ENCODE results near the gene IFT27.

Gene IFT27

GRCh38 chr22:36814801-36815200, 38.9 kb upstream of the IFT27 start:
- H3K4me1 Mint-ChIP-seq: peaks cover 27% of the 10 kb centered on the region
- TF ChIP-seq CTCF (IDR thresholded peaks at IDR 0.05; ENCODE audit: unreplicated experiment in 3 of 3): no peak
- no peaks in the 10 kb centered on the region for H3K9me3 Mint-ChIP-seq
- peak overlapping the region; percentile 24 to 46 (median 36) for H3K4me3 Mint-ChIP-seq
- peaks cover 86% of the 10 kb centered on the region for H3K27me3 Mint-ChIP-seq (ENCODE audit: low read depth)
- no peaks in the 10 kb centered on the region for H3K36me3 Mint-ChIP-seq (ENCODE audit: low read depth)
- no peak overlapping the region for H3K27ac Mint-ChIP-seq

GRCh38 chr22:36811094-36811800, 35.3 kb upstream of the IFT27 start:
- Mint-ChIP-seq H3K4me1 (peaks cover 13% of the 10 kb centered on the region), H3K27ac (no peak overlapping the region), H3K4me3 (no peak overlapping the region), H3K36me3 (ENCODE audit: low read depth) (no peaks in the 10 kb centered on the region), H3K27me3 (ENCODE audit: low read depth) (peaks cover 73% of the 10 kb centered on the region), H3K9me3 (no peaks in the 10 kb centered on the region)
- TF ChIP-seq CTCF (IDR thresholded peaks at IDR 0.05; ENCODE audit: unreplicated experiment in 3 of 3): no peak

GRCh38 chr22:36809351-36809750, 33.4 kb upstream of the IFT27 start:
- no peak overlapping the region for H3K4me3 Mint-ChIP-seq
- H3K9me3 Mint-ChIP-seq: no peaks in the 10 kb centered on the region
- H3K36me3 Mint-ChIP-seq (ENCODE audit: low read depth): no peaks in the 10 kb centered on the region
- H3K27me3 Mint-ChIP-seq (ENCODE audit: low read depth): peaks cover 55% of the 10 kb centered on the region
- no peak for TF ChIP-seq CTCF (IDR thresholded peaks at IDR 0.05; ENCODE audit: unreplicated experiment in 3 of 3)
- peaks cover 7% of the 10 kb centered on the region for H3K4me1 Mint-ChIP-seq
- H3K27ac Mint-ChIP-seq: no peak overlapping the region

- Mint-ChIP-seq H3K27ac (no peak overlapping the region), H3K36me3 (ENCODE audit: low read depth) (no peaks in the 10 kb centered on the region), H3K4me3 (no peak overlapping the region), H3K4me1 (peaks cover 7% of the 10 kb centered on the region), H3K9me3 (no peaks in the 10 kb centered on the region), H3K27me3 (ENCODE audit: low read depth) (peaks cover 53% of the 10 kb centered on the region)
- no peak for TF ChIP-seq CTCF (IDR thresholded peaks at IDR 0.05; ENCODE audit: unreplicated experiment in 3 of 3)
Observed at GRCh38 chr22:36808721-36809344, 32.9 kb upstream of the IFT27 start.

GRCh38 chr22:36807627-36808026, 31.7 kb upstream of the IFT27 start:
- Mint-ChIP-seq H3K27me3 (ENCODE audit: low read depth) (peaks cover 48% of the 10 kb centered on the region), H3K27ac (no peak overlapping the region), H3K9me3 (no peaks in the 10 kb centered on the region), H3K4me1 (peaks cover 7% of the 10 kb centered on the region), H3K36me3 (ENCODE audit: low read depth) (no peaks in the 10 kb centered on the region), H3K4me3 (no peak overlapping the region)
- TF ChIP-seq CTCF (IDR thresholded peaks at IDR 0.05; ENCODE audit: unreplicated experiment in 3 of 3): no peak

- Mint-ChIP-seq H3K4me1 (peaks cover 7% of the 10 kb centered on the region), H3K4me3 (no peak overlapping the region), H3K27ac (peak overlapping the region in 1 of 3 experiments; percentile 34), H3K27me3 (ENCODE audit: low read depth) (peaks cover 45% of the 10 kb centered on the region), H3K9me3 (no peaks in the 10 kb centered on the region), H3K36me3 (ENCODE audit: low read depth) (no peaks in the 10 kb centered on the region)
- TF ChIP-seq CTCF (IDR thresholded peaks at IDR 0.05; ENCODE audit: unreplicated experiment in 3 of 3): no peak
Observed at GRCh38 chr22:36806835-36807234, 30.9 kb upstream of the IFT27 start.
